H1 (cell line): ENCODE measurements around the gene SLC5A4.

Experiments
- CTCF ChIP-seq, 3 experiments: IDR thresholded peaks; 1 replicate in 2 of 3; 2 replicates in 1 of 3; pipeline versions ENCODE4 v1.5.1 to v1.6.1; 2011; ENCODE audit warnings: low read length in 3 of 3, mild to moderate bottlenecking in 3 of 3, inconsistent platforms in 2 of 3, low read depth in 1 of 3, moderate library complexity in 1 of 3; ENCODE audit not compliant: insufficient read depth in 1 of 3; ENCODE audit errors: control extremely low read depth in 1 of 3
- POLR2A ChIP-seq, 2 experiments: IDR thresholded peaks; 1 replicate in 1 of 2; 2 replicates in 1 of 2; pipeline ENCODE4 v1.6.1; 2011; ENCODE audit warnings: low read depth in 2 of 2, low read length in 2 of 2, mild to moderate bottlenecking in 2 of 2; ENCODE audit errors: control extremely low read depth in 1 of 2

GRCh38 chr22:32185821-32186220 is 69.3 kb downstream of the SLC5A4 start:
- no peak for TF ChIP-seq CTCF (IDR thresholded peaks at IDR 0.05; ENCODE audit: control extremely low read depth in 1 of 3, insufficient read depth in 1 of 3, low read depth in 1 of 3, low read length in 3 of 3)
- no peak for TF ChIP-seq POLR2A (IDR thresholded peaks at IDR 0.05; ENCODE audit: control extremely low read depth in 1 of 2, low read depth in 2 of 2, low read length in 2 of 2)
